Omental fat pad (tissue), 4 donors: Measurements from ENCODE around the gene CCDC159. TPM values are rescaled to one million over a fixed set of nuclear protein-coding genes. Genes with fewer than 3 reads are reported as not detected.
"Not testable (repeated sequence)": the region's sequence is repeated elsewhere in the genome, so short reads cannot be mapped to it uniquely, and the experiment has no call there.

Experiments
- ATAC-seq: fragments of 150-250 bp; one replicate; pipeline ENCODE4 v1.9.1; 2016; ENCODE audit warnings: mild to moderate bottlenecking, moderate library complexity; ENCODE audit not compliant: low FRiP score
- DNase-seq: peaks from one replicate; pipeline ENCODE4 v3.0.0-alpha.2; 2019; ENCODE audit warnings: low spot score
- CTCF ChIP-seq, 3 donors: fragments of 450-650 bp; IDR thresholded peaks; one replicate each; pipeline ENCODE4 v1.5.1; 2016 to 2017; ENCODE audit warnings: antibody characterized with exemption in 3 of 3, mild to moderate bottlenecking in 3 of 3, moderate library complexity in 2 of 3
- total RNA-seq, 4 donors: library from RNA; depleted of rRNA; stranded (reverse); fragments of >200 nt; gene quantifications; one replicate each; pipeline ENCODE4 v1.1.0, GENCODE V29; 2016

CCDC159 gene
- total RNA-seq, 4 donors from 2014 or later, result 12.0 to 22.4 (median 16.6) TPM

GRCh38 chr19:11330127-11330526 lies 16.2 kb upstream of the CCDC159 start:
- TF ChIP-seq CTCF (IDR thresholded peaks at IDR 0.05), result no peak
- DNase-seq, result no peak
- ATAC-seq, result no peak

- no peak for ATAC-seq
- DNase-seq, result no peak
- TF ChIP-seq CTCF (IDR thresholded peaks at IDR 0.05), result no peak
These were observed 14.8 kb upstream of the CCDC159 start for GRCh38 chr19:11331502-11331901.

- DNase-seq, result no peak
- ATAC-seq, result no peak
- no peak for TF ChIP-seq CTCF (IDR thresholded peaks at IDR 0.05)
These were observed 13.5 kb upstream of the CCDC159 start for GRCh38 chr19:11332822-11333221.

- not testable (repeated sequence) for DNase-seq, ATAC-seq
These were observed 12.5 kb upstream of the CCDC159 start for GRCh38 chr19:11333838-11334237.

- no peak for ATAC-seq
- no peak for TF ChIP-seq CTCF (IDR thresholded peaks at IDR 0.05)
- DNase-seq, result no peak
These were observed 10.7 kb upstream of the CCDC159 start for GRCh38 chr19:11335449-11336146.

- ATAC-seq (no peak), DNase-seq (no peak)
- no peak for TF ChIP-seq CTCF (IDR thresholded peaks at IDR 0.05)
These were observed 9.2 kb upstream of the CCDC159 start for GRCh38 chr19:11337080-11337479.

GRCh38 chr19:11338121-11338520 lies 8.2 kb upstream of the CCDC159 start:
- no peak for TF ChIP-seq CTCF (IDR thresholded peaks at IDR 0.05)
- ATAC-seq (no peak), DNase-seq (no peak)
